ENCODE results near the gene HPSE2. TPM values are rescaled to one million over a fixed set of nuclear protein-coding genes. Genes with fewer than 3 reads are reported as not detected.
"Not testable (repeated sequence)": the region's sequence is repeated elsewhere in the genome, so short reads cannot be mapped to it uniquely, and the experiment has no call there.

Gene HPSE2
- total RNA-seq, 2 donors from 2014 or later, result 0.18 to 0.74 TPM

DNA sequence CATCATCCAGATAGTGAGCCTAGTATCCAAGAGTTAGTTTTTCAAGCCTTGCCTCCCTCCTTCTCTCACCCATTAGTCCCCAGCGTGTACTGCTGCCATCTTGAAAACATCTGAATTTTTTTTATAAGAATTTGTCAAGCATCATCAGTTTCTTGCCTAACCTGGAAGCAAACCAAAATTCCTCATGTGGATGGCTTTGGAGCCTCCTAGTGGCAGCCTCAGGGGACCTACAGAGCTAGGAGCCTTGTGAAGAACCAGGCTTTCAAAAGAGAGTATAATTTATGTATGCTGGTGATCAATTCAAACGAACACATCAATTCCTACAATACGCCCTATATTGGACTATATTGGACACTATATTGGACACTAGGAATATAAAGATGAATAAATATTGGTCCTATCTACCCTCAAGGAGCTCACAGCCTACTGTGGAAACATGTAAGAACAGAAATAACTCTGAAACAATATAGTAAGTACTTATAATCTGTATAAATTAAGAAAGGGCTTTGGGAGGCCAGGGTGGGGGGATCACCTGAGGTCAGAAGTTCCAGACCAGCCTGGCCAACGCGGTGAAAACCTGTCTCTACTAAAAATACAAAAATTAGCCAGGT, 63.4 kb downstream of the HPSE2 start:
- DNase-seq (no peak), ATAC-seq (no peak)
- intact Hi-C loops (cut with DNase I), result no loop called here

DNA sequence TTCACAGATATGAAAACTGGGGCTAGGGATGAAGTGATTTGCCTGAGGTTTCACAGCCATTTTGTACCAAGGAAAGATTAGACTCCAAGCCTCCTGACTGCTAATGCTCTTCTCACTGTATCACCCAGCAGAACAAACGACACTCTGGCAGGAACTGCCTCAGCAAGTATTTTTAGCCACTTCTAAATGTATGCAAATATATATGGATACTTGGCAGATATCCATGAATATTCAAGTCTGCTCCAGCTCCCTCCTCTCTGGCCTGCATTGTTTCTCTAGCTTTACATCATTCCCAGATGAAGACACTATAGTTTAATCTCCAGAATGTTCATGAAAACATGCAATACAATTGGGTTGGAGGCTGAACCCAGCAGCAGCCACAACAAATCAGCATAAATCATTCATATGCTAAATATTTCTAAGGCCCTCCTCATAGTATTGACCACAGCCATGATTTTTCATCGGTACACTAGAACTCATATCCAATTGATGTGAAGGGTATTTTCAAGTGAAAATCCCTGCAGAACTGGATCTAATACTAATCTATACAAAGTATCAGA, 65.5 kb downstream of the HPSE2 start:
- intact Hi-C loops (cut with DNase I), result no loop called here
- ATAC-seq, result no peak
- no peak for DNase-seq

DNA sequence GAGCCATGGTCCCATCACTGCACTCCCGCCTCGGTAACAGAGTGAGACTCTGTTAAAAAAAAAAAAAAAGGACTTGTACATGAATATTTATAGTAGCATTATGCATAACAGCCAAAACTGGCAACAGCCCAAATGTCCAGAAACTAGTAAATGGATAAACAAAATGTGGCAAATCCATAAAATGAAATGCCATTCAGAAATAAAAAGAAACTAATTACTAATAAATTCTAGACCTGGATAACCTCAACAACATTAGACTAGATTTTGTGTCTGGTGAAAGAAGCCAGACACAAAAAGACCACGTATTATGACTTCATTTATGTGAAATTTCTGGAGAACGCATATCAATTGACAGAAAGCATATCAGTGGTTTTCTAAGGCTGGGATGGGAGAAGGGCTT, 74.5 kb downstream of the HPSE2 start:
- DNase-seq (no peak), ATAC-seq (no peak)
- intact Hi-C loops (cut with DNase I), result no loop called here

DNA sequence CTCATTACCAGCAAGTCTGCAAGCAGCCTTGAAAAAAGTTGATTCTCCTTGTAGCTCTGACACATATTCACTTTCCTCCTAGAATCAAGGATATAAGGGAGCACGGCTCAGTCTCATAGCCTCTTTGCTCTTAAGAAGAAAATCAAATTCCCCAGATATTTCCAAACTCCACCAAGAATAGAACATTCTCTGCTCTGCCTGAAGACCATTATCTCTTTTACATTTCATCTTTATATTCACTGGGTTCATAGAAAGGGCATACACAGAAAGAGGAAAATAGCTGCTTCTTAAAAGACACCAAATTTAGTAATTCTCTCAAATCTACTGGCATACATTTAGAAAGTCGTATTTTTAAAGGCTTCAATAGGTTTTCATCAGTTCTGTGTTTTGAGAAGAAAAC, 92.0 kb downstream of the HPSE2 start:
- intact Hi-C loops (cut with DNase I), result no loop called here
- ATAC-seq, result no peak

DNA sequence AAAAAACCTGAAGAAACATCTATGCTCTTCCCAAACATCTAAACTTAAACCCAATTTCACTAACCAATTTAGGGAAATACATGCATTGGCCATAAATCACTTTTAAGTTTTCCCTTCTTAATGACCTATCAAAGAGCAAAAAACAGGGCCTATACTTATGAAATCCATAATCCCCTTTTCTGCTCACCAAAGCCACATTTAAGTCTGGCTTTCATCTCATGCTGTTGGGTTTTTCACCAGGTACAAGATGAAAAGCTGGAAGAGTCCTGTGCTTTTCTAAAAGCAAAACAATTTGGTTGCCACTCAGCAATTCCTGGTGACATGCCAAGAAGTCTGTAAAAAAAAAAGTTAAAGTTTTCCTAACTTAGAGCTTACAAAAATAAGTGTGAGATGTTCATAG, 92.6 kb downstream of the HPSE2 start:
- DNase-seq (no peak), ATAC-seq (no peak)
- intact Hi-C loops (cut with DNase I), result no loop called here

More for the DNA sequence above, 92.0 kb downstream of the HPSE2 start:
- no peak for DNase-seq

DNA sequence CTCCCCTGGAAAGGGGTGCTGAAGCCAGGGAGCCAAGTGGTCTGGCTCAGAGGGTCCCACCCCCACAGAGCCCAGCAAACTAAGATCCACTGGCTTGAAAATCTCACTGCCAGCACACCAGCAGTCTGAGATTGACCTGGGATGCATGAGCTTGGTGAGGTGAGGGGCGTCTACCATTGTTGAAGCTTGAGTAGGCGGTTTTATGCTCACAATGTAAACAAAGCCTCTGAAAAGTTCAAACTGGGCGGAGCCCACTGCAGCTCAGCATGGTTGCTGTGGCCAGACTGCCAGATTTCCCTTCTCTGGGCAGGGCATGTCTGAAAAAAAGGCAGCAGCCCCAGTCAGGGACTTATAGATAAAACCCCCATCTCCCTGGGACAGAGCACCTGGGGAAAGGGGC, 102.8 kb downstream of the HPSE2 start:
- intact Hi-C loops (cut with DNase I); DNase-seq; ATAC-seq: not testable (repeated sequence)

DNA sequence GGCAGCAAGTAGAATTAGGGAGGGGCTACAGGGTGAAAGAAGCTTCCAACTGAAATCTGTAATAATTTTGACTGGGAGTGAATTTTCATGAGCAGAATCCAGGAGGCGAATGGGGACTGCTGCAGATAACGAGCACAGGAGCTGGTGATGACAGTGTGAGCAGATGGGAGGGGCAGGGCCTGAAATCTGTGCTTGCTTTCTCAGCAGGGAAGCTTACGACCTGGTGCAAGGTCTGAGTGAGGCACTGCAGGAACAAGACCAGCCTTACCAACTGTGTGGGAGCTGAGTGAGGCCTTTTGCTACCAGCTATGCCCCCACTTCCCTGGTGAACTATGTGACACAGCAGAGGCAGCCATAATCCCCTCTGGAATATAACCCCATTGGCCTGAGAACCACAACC, 109.8 kb downstream of the HPSE2 start:
- intact Hi-C loops (cut with DNase I), result no loop called here
- DNase-seq, result no peak
- no peak for ATAC-seq

DNA sequence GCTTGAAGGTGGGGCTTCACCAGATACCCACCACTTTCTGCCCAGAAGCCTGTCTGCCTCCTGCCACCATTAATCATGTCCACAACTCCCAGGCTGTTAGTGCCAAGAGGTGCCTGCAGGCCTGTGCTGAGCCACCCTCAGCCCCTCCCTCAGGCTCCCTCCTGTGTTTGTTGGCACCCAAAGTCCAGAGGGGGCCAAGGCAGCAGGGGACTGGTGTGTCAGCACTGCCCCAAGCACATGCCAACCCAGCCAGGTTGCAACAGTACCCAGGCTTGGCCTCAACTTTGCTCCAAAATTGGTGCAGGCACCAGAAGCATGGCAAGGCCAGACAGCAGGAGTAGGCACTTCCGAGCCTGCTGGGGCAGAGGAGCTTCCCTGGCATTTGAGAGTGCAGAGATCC, 111.3 kb downstream of the HPSE2 start:
- intact Hi-C loops (cut with DNase I), result no loop called here
- DNase-seq, result no peak
- peak in 1 of 2 donors; percentile 50 for ATAC-seq

DNA sequence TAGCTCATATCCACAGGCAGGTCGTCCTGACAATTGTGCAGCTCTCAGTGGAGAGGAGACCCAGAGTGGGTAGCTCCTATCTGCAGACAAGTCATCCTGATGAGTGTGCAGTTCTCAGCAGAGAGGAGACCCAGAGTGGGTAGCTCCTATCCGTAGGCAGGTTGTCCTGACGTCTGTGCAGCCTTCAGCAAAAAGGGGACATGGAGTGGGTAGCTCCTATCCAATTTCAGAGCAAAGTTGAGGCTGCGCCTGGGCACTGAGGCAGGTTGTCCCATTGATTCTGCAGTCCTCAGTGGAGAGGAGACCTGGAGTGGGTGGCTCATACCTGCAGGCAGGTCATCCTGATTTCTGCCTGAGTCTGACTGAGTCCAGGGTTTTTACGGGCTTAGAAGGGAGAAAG, 111.8 kb downstream of the HPSE2 start:
- no peak for ATAC-seq
- no peak for DNase-seq
- intact Hi-C loops (cut with DNase I), result no loop called here

DNA sequence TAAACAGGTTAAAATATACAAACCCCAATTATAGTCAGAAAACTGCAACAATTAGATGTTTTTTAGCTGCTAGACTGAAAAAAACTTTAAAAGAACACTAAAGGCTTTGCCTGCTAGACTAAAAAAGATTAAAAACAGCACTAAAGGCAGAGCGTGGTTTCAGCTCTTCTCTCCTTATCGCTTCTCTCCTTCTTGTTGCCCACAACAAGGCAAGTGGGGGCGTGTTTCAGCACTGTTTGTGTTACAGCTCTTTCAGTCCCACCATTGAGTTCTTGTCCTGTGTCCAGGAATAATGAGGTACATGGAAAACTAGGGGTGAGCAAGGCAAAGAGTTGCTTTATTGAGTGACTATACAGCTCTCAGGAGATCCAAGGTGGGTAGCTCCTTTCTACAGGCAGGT, 112.3 kb downstream of the HPSE2 start:
- intact Hi-C loops (cut with DNase I), result no loop called here
- no peak for ATAC-seq

DNA sequence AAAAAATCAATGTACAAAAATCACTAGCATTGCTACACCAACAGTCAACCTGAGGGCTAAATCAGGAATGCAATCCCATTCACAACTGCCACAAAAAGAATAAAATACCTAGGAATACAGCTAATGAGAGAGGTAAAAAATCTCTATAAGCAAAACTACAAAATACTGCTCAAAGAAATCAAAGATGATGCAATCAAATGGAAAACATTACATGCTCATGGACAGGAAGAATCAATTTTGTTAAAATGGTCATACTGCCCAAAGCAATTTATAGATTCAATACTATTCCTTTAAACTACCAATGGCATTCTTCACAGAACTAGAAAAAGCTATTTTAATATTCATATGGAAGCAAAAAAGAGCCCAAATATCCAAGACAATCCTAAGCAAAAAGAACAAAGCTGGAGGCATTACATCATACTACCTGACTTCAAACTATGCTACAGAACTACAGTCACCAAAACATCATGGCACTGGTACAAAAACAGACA, 116.3 kb downstream of the HPSE2 start:
- ATAC-seq, result no peak
- intact Hi-C loops (cut with DNase I), result no loop called here
- DNase-seq, result no peak

More for the DNA sequence above, 112.3 kb downstream of the HPSE2 start:
- DNase-seq, result no peak

DNA sequence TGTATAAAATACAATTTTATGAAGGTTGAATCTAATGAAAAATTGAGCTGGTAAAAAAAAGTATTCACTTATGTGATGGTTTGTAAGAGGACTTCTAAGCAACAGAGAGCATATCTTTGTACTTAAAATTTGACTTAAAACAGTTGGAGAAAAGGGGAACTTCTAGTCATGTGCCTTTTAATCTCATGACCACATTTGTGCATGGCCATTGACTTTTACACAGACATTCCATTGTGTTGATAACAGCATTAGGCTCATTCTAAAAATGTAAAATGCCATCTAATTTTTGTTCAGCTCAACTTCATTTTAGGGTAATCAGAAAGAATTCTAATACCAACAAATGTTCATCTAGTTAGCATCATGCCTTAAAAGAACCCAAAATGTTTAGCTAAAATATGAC, 119.9 kb downstream of the HPSE2 start:
- ATAC-seq (no peak), DNase-seq (no peak)
- intact Hi-C loops (cut with DNase I), result no loop called here

DNA sequence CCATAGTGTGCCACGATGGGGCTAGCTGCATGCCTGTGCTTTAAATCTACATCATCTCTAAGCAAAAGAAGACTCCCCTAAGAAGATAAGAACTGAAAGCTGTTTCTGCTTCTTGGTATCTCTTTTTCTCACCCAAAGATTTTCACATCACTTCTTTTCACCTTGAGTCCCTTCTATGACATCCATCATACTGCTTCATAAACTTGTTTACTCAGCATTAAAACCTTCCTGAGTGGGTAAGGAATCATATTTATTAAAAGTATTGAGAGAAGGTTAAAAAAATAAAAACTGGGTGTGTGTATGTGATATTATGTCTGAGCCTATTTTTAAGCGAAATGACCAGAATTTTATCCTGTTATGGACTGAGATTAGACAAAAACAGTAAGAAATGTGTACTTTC, 150.3 kb downstream of the HPSE2 start:
- DNase-seq, result no peak
- no peak for ATAC-seq
- intact Hi-C loops (cut with DNase I), result no loop called here

DNA sequence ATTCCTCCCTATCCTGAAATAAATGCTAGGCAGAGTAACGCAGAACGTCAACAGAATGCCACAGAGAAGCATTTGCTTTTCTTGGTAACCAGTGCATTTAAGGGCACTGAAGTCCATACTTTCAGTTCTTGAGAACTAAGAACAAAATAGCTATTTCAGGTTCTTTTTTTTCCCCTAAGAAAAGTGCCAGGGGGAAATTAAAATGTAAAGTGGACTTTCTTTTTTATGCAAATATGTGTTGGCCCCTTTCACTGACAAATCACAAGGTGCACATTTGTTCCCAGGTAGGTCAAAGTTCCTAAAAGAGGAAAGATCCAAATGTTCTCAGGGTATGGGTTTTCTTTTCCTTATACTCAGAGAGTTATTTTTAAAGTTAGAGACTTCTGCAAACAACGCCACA, 151.5 kb downstream of the HPSE2 start:
- ATAC-seq, result no peak
- intact Hi-C loops (cut with DNase I), result no loop called here

DNA sequence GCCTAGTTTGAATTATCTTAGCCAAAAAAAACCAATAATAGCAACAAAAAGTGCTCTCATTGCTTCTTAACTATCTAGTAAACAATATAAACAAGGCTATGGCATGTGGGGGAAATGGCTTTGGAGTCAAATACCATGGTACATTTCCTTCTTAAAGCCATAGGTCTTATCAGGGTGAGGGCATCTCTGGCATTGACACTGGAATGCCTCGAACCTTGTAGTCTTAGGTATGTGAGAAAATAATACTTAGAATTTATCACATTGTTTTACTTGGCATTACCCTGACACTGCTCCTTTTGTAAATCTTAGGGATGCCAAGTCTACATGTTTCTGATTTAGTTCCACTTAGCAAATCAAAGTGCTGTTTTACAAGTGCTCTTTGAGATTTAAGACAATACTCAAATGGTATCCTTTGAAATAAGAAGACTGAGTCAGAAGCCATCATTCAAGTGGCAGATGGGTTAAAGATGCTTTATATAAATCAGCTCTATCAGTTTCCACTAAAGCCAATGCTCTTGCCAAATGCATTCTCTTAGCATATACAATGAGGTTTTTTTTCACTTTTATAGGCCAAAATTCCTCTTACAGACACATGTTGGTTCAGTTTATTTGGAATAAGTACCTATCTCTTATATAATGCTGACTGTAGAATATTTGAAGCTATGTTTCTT, 155.2 kb downstream of the HPSE2 start:
- intact Hi-C loops (cut with DNase I), result no loop called here
- ATAC-seq (no peak), DNase-seq (no peak)

More for the DNA sequence above, 151.5 kb downstream of the HPSE2 start:
- DNase-seq, result no peak

DNA sequence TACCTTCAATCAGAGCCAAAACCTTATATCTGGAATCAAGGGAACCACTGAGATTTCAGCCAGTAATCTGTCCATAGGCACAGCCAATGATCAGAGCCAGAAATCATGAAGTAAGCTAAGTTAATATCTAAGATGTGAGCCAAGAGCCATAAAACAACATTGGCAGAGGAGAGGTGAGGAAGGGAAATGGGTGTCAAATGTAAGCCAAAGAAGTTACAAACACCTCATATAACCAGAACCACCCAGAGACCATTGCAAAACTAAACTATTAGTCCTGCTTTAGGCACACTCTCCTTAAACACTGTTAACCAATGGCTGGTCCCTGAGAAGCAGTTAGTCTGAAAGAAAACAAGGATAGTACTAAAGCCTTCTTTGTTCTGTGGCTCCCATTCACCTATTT, 173.1 kb downstream of the HPSE2 start:
- DNase-seq, result no peak
- no peak for ATAC-seq
- intact Hi-C loops (cut with DNase I), result no loop called here

DNA sequence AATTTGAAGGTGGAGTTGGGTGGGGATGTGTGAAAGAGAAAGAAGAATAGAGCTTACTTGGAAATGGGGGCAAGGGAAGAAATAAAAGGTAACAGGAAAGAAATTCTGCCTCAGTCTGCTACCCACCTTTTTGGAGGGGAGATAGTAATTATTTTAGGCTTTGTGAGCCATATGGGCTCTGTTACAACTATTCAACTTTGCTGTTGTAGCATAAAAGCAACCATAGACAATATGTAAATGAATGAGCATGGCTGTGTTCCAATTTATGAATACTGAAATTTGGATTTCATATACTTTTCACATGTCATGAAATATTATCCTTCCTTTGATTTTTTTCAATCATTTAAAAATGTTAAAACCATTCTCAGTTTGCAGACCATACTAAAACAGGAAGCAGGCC, 176.9 kb downstream of the HPSE2 start:
- intact Hi-C loops (cut with DNase I), result no loop called here
- ATAC-seq, result no peak
- no peak for DNase-seq

DNA sequence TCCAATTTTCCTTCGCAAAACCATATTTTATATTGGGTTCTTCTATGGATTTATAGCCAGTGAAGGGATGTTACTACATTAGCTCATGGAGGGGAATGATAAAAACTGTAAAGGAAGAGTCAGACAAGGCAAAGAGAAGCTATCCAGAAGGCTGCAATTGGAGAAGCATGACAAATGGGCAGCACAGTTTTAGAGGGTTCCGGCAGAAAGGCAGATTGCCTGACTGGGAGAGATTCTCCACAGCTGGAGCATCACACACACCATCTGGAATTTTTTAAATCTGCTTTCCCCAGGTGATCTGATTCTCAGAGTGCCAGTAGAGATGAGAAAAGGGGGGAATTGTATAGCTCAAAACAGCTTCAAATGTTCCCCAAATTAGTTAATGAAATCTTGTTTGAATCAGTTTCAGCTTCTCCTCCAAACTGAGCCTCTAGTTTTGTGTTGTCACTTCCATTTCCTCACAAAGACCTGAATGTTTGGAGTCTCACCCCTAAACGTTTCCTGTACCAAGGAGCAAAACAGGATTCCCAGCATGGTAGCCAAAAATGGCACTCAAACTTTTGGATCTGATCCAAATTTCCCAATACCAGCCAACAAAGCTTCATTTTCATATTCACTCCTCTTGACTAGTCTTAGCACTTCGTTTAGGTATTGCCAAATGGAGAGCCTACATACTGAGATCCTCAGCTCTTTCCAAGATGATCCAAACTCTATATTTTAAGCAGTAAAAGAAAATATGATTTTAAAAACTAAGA, 177.5 kb downstream of the HPSE2 start:
- no peak for ATAC-seq
- no peak for DNase-seq
- intact Hi-C loops (cut with DNase I), result no loop called here

DNA sequence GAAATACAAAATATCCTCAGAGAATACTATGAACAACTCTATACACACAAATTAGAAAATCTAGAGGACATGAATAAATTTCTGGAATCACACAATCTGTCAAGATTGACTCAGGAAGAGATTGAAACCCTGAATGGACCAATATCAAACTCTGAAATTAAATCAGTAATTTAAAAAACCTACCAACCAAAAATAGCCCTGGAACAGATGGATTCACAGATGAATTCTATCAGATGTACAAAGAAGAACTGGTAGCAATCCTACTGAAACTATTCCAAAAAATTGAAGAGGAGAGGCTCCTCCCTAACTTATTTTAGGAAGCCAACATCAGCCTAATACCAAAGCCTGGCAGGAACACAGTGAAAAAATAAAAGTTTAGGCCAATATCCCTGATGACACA, 190.0 kb downstream of the HPSE2 start:
- intact Hi-C loops (cut with DNase I), result no loop called here
- ATAC-seq, result no peak
- DNase-seq, result no peak

Measured in left cardiac atrium (tissue), 4 donors.